Measurements from ENCODE around the gene CCDC90B. TPM values are rescaled to one million over a fixed set of nuclear protein-coding genes. Genes with fewer than 3 reads are reported as not detected.

Gene CCDC90B
- total and polyA plus RNA-seq, 2 of the 13 experiments (the other 11 are each of a cell fraction or from before 2014, with no cell fraction given): 17.1 to 46.1 TPM

DNA sequence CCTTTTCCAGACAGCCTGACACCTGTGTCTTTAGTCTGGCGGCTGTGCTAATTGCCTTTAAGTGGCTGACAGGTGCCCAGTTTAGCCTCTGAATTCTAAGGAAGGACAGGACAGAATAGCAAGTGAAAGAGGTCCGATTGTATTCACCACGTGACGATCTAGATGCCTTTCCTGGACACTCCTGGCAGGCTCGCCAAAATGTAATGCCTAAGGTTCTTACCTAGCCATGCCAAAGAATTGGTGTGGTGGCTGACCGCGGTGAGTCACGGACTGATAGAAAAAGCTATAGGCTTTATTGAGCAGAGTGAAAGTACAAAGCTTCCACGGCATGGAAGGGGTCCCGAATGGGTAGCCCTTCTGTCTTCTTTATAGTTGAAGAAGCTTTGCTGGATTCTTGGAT is 65.9 kb downstream of the CCDC90B start:
- Histone ChIP-seq H4K20me1 (ENCODE audit: insufficient read depth, low read length) (no peaks in the 10 kb centered on the region), H3K27me3 (ENCODE audit: control insufficient read depth in 1 of 2, insufficient read depth in 2 of 2, low read length in 2 of 2) (peaks cover 0 to 1% of the 10 kb centered on the region in 2 experiments; a peak in 2 of 5 replicates), H3K9me3 (ENCODE audit: low read length) (no peaks in the 10 kb centered on the region), H3K36me3 (replicated peaks in 1 of 2; ENCODE audit: control insufficient read depth in 1 of 2, insufficient read depth in 2 of 2, low read length in 2 of 2) (no peaks in the 10 kb centered on the region), H2AFZ (ENCODE audit: low read length) (no peak overlapping the region), H3K4me2 (ENCODE audit: low read depth, low read length) (no peak overlapping the region), H3K79me2 (ENCODE audit: insufficient read depth, low read length) (no peaks in the 10 kb centered on the region), H3K4me3 (replicated peaks in 1 of 3; ENCODE audit: insufficient read depth in 1 of 3, low read depth in 2 of 3, low read length in 3 of 3) (no peak overlapping the region), H3K27ac (ENCODE audit: extremely low read length, insufficient read depth, low read length) (no peak overlapping the region), H3K4me1 (ENCODE audit: insufficient read depth, low read length) (no peaks in the 10 kb centered on the region), H3K9ac (ENCODE audit: insufficient read depth, low read depth, low read length) (no peak overlapping the region)
- in situ Hi-C loops (cut with HindIII; ENCODE audit: extremely low pct_ligation_motif_present, low pct_unique_long_range_greater_than_20kb): loop anchor here (10.0 kb wide), 1 partner anchor 595 kb away; no protein-coding TSS in a partner anchor
- CTCF ChIA-PET (ENCODE audit: low intra/inter-chr PET ratio, low total read pairs): no interaction called here
- POLR2A ChIA-PET: interaction anchor here (0.6 kb wide), 1 partner anchor 145 kb away, joined by 3 read pairs; no protein-coding TSS in a partner anchor
- TF ChIP-seq MEIS1 (CRISPR knock-in tag; IDR thresholded peaks at IDR 0.05; ENCODE audit: borderline replicate concordance) (no peak), ZNF724P (CRISPR knock-in tag; IDR thresholded peaks at IDR 0.05; ENCODE audit: borderline replicate concordance) (no peak), TCF7 (IDR thresholded peaks at IDR 0.05; ENCODE audit: low read depth) (no peak), MAFF (IDR thresholded peaks at IDR 0.05; ENCODE audit: low read depth, low read length) (no peak), SIX1 (CRISPR knock-in tag; IDR thresholded peaks at IDR 0.05; ENCODE audit: borderline replicate concordance) (no peak), ZNF589 (CRISPR knock-in tag; conservative IDR thresholded peaks at IDR 0.05) (no peak), ZNF562 (CRISPR knock-in tag; IDR thresholded peaks at IDR 0.05; ENCODE audit: borderline replicate concordance) (no peak), MAFG (CRISPR knock-in tag; IDR thresholded peaks at IDR 0.05) (no peak), ZNF7 (CRISPR knock-in tag; IDR thresholded peaks at IDR 0.05) (no peak), NR0B2 (CRISPR knock-in tag; IDR thresholded peaks at IDR 0.05) (no peak), ZSCAN9 (CRISPR knock-in tag; IDR thresholded peaks at IDR 0.05; ENCODE audit: borderline replicate concordance) (no peak), TRAFD1 (CRISPR knock-in tag; IDR thresholded peaks at IDR 0.05; ENCODE audit: borderline replicate concordance) (no peak), SRF (IDR thresholded peaks at IDR 0.05; ENCODE audit: low read depth, low read length) (no peak), ZNF557 (CRISPR knock-in tag; IDR thresholded peaks at IDR 0.05) (no peak), ZNF614 (CRISPR knock-in tag; IDR thresholded peaks at IDR 0.05; ENCODE audit: borderline replicate concordance) (no peak), KDM6A (CRISPR knock-in tag; IDR thresholded peaks at IDR 0.05; ENCODE audit: low read depth) (no peak)
- TF ChIP-seq, protein P1, sequence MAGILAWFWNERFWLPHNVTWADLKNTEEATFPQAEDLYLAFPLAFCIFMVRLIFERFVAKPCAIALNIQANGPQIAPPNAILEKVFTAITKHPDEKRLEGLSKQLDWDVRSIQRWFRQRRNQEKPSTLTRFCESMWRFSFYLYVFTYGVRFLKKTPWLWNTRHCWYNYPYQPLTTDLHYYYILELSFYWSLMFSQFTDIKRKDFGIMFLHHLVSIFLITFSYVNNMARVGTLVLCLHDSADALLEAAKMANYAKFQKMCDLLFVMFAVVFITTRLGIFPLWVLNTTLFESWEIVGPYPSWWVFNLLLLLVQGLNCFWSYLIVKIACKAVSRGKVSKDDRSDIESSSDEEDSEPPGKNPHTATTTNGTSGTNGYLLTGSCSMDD (CRISPR knock-in tag; IDR thresholded peaks at IDR 0.05): no peak
- TF ChIP-seq, protein P2, sequence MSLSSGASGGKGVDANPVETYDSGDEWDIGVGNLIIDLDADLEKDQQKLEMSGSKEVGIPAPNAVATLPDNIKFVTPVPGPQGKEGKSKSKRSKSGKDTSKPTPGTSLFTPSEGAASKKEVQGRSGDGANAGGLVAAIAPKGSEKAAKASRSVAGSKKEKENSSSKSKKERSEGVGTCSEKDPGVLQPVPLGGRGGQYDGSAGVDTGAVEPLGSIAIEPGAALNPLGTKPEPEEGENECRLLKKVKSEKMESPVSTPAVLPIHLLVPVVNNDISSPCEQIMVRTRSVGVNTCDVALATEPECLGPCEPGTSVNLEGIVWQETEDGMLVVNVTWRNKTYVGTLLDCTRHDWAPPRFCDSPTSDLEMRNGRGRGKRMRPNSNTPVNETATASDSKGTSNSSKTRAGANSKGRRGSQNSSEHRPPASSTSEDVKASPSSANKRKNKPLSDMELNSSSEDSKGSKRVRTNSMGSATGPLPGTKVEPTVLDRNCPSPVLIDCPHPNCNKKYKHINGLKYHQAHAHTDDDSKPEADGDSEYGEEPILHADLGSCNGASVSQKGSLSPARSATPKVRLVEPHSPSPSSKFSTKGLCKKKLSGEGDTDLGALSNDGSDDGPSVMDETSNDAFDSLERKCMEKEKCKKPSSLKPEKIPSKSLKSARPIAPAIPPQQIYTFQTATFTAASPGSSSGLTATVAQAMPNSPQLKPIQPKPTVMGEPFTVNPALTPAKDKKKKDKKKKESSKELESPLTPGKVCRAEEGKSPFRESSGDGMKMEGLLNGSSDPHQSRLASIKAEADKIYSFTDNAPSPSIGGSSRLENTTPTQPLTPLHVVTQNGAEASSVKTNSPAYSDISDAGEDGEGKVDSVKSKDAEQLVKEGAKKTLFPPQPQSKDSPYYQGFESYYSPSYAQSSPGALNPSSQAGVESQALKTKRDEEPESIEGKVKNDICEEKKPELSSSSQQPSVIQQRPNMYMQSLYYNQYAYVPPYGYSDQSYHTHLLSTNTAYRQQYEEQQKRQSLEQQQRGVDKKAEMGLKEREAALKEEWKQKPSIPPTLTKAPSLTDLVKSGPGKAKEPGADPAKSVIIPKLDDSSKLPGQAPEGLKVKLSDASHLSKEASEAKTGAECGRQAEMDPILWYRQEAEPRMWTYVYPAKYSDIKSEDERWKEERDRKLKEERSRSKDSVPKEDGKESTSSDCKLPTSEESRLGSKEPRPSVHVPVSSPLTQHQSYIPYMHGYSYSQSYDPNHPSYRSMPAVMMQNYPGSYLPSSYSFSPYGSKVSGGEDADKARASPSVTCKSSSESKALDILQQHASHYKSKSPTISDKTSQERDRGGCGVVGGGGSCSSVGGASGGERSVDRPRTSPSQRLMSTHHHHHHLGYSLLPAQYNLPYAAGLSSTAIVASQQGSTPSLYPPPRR (CRISPR knock-in tag; IDR thresholded peaks at IDR 0.05; ENCODE audit: borderline replicate concordance): no peak
- ATAC-seq (no peak; the same call in 2 of the 3 replicates), FAIRE-seq (no peak), DNase-seq (ENCODE audit: low spot score) (no peak)
- intact Hi-C loops (cut with micrococcal nuclease; ENCODE audit: unreplicated experiment): no loop called here
- WGBS (ENCODE audit: low lambda C conversion rate): 51% methylated on average over 10 of the region's 10 CpGs
- BruUV-seq (replicated peaks): no TSS peak

All from HepG2 (cell line).